Transverse colon (tissue), 4 donors: Measurements from ENCODE around the gene NFS1.

Experiments
- EP300 ChIP-seq: sonication (generic); formaldehyde crosslinking; IDR thresholded peaks from one replicate; pipeline ENCODE4 v1.6.1; 2017; ENCODE audit warnings: antibody characterized with exemption, low read depth
- POLR2A ChIP-seq: fragments of 450-650 bp; IDR thresholded peaks from one replicate; pipeline ENCODE4 v1.6.1; 2016; ENCODE audit warnings: antibody characterized with exemption, mild to moderate bottlenecking, moderate library complexity
- POLR2AphosphoS5 ChIP-seq, 3 donors: sonication (generic); formaldehyde crosslinking; IDR thresholded peaks; one replicate each; pipeline ENCODE4 v1.6.1; 2016; ENCODE audit warnings: antibody characterized with exemption in 3 of 3
- TF ChIP-seq, protein P1 (sequence below), 5 experiments: fragments of 200-600 bp in 3 of 5; fragments of 450-650 bp in 2 of 5; sonication (generic) in 3 of 5; IDR thresholded peaks; 1 replicate in 2 of 5; 2 replicates in 3 of 5; pipeline ENCODE4 v1.5.1; 2016 to 2017; ENCODE audit warnings: antibody characterized with exemption in 5 of 5, inconsistent platforms in 3 of 5, mild to moderate bottlenecking in 2 of 5, moderate library complexity in 1 of 5

GRCh38 chr20:35704514-35705261 lies 5.5 kb upstream of the NFS1 start:
- no peak for TF ChIP-seq POLR2A
- TF ChIP-seq, protein P1, sequence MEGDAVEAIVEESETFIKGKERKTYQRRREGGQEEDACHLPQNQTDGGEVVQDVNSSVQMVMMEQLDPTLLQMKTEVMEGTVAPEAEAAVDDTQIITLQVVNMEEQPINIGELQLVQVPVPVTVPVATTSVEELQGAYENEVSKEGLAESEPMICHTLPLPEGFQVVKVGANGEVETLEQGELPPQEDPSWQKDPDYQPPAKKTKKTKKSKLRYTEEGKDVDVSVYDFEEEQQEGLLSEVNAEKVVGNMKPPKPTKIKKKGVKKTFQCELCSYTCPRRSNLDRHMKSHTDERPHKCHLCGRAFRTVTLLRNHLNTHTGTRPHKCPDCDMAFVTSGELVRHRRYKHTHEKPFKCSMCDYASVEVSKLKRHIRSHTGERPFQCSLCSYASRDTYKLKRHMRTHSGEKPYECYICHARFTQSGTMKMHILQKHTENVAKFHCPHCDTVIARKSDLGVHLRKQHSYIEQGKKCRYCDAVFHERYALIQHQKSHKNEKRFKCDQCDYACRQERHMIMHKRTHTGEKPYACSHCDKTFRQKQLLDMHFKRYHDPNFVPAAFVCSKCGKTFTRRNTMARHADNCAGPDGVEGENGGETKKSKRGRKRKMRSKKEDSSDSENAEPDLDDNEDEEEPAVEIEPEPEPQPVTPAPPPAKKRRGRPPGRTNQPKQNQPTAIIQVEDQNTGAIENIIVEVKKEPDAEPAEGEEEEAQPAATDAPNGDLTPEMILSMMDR (IDR thresholded peaks at IDR 0.05), result no peak
- peak in 1 of 3 donors; percentile 34 for TF ChIP-seq POLR2AphosphoS5 (IDR thresholded peaks at IDR 0.05)
- no peak for TF ChIP-seq EP300
